ENCODE measurements around the gene TMEM120B. TPM values are rescaled to one million over a fixed set of nuclear protein-coding genes. Genes with fewer than 3 reads are reported as not detected.

The TMEM120B gene
- total RNA-seq, 1 donor from 2014 or later, result 3.9 TPM

DNA sequence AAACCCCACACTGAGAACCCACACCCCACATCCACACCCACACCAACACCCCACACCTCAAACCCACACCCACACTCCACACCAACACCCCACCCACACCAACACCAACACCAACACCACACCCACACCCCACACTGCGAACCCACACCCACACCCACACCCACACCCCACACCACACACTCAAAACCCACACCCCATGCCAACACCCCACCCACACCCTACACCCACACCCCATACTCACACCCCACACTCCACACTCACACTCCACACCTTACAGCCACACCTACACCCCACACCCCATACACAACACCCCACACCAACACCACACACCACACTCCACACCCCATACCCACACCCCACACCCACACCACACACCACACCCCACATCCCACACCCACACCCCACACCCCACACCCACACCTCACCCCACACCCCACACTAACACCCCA, 38.0 kb downstream of the TMEM120B start:
- no peak for TF ChIP-seq POLR2AphosphoS5 (IDR thresholded peaks at IDR 0.05; ENCODE audit: insufficient read depth in 1 of 2, low read depth in 1 of 2)
- TF ChIP-seq, protein P1, sequence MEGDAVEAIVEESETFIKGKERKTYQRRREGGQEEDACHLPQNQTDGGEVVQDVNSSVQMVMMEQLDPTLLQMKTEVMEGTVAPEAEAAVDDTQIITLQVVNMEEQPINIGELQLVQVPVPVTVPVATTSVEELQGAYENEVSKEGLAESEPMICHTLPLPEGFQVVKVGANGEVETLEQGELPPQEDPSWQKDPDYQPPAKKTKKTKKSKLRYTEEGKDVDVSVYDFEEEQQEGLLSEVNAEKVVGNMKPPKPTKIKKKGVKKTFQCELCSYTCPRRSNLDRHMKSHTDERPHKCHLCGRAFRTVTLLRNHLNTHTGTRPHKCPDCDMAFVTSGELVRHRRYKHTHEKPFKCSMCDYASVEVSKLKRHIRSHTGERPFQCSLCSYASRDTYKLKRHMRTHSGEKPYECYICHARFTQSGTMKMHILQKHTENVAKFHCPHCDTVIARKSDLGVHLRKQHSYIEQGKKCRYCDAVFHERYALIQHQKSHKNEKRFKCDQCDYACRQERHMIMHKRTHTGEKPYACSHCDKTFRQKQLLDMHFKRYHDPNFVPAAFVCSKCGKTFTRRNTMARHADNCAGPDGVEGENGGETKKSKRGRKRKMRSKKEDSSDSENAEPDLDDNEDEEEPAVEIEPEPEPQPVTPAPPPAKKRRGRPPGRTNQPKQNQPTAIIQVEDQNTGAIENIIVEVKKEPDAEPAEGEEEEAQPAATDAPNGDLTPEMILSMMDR (IDR thresholded peaks at IDR 0.05), result no peak
- no peak for TF ChIP-seq POLR2A (IDR thresholded peaks at IDR 0.05)
- peak overlapping the region; percentile 76 for H3K27ac ChIP-seq

DNA sequence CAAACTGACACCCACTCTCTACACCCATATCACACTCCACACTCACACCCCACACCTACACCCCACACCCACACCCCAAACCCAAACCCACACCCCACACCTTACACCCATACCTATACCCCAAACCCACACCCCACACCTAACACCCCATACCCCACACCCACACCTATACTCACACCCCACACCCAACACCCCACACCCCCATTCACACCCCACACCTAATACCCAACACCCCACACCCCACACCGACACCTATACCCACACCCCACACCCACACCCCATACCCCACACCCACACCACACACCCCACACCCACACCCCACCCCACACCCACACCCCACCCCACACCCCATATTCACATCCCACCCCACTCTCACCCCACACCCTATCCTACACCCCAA, 38.5 kb downstream of the TMEM120B start:
- TF ChIP-seq POLR2A (IDR thresholded peaks at IDR 0.05) (no peak), POLR2AphosphoS5 (IDR thresholded peaks at IDR 0.05; ENCODE audit: insufficient read depth in 1 of 2, low read depth in 1 of 2) (no peak)
- TF ChIP-seq, protein P1 (IDR thresholded peaks at IDR 0.05), result no peak
- peaks cover 0 to 7% of the 10 kb centered on the region in 2 donors for H3K36me3 ChIP-seq
- intact Hi-C loops (cut with DNase I), result no loop called here

More for the DNA sequence above, 38.0 kb downstream of the TMEM120B start:
- peaks cover 0 to 7% of the 10 kb centered on the region in 2 donors for H3K36me3 ChIP-seq
- no peak overlapping the region for H3K4me3 ChIP-seq
- peaks cover 18% of the 10 kb centered on the region for H3K4me1 ChIP-seq
- DNase-seq (ENCODE audit: extremely low spot score in 2 of 2), result no peak
- no peaks in the 10 kb centered on the region for H3K27me3 ChIP-seq
- intact Hi-C loops (cut with DNase I), result no loop called here
- H3K9me3 ChIP-seq, result no peaks in the 10 kb centered on the region

DNA sequence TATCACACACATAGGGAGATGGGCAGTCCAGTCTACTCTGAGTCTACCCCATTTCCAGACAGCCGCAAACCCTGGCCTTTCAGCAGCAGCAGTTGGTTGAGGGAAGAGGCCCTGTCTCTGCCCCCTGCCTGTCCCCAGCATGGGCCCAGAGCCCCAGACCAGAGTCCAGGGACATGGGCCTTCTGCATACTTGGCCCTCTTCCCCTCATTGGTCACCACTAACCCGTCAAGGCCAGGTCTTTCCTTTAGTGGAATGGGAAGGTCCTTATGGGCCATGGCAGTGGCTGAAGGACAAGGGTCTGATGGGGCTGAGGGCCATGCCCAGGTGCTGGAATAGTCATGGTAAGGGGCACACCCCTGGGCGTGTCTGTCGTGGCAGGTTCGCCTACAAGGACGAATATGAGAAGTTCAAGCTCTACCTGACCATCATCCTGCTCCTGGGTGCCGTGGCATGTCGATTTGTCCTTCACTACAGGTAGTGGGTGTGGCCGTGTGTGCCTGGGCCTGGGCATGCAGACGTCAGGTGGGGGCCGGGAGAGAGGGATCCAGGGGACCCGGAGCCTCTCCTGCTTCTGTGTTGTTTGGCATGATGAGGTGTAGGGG, 39.3 kb downstream of the TMEM120B start:
- no peak for DNase-seq (ENCODE audit: extremely low spot score in 2 of 2)
- H3K36me3 ChIP-seq, result peaks cover 0 to 7% of the 10 kb centered on the region in 2 donors
- peaks cover 20% of the 10 kb centered on the region for H3K4me1 ChIP-seq
- no peak overlapping the region for H3K4me3 ChIP-seq
- no peaks in the 10 kb centered on the region for H3K27me3 ChIP-seq
- intact Hi-C loops (cut with DNase I), result no loop called here
- TF ChIP-seq, protein P1 (IDR thresholded peaks at IDR 0.05), result no peak
- TF ChIP-seq POLR2A (IDR thresholded peaks at IDR 0.05) (no peak), POLR2AphosphoS5 (IDR thresholded peaks at IDR 0.05; ENCODE audit: insufficient read depth in 1 of 2, low read depth in 1 of 2) (no peak)
- no peaks in the 10 kb centered on the region for H3K9me3 ChIP-seq
- H3K27ac ChIP-seq, result peak overlapping the region; percentile 27

More for the DNA sequence above, 38.5 kb downstream of the TMEM120B start:
- Histone ChIP-seq H3K4me1 (peaks cover 18% of the 10 kb centered on the region), H3K9me3 (no peaks in the 10 kb centered on the region), H3K4me3 (no peak overlapping the region), H3K27ac (peak overlapping the region; percentile 76), H3K27me3 (no peaks in the 10 kb centered on the region)
- DNase-seq (ENCODE audit: extremely low spot score in 2 of 2), result no peak

DNA sequence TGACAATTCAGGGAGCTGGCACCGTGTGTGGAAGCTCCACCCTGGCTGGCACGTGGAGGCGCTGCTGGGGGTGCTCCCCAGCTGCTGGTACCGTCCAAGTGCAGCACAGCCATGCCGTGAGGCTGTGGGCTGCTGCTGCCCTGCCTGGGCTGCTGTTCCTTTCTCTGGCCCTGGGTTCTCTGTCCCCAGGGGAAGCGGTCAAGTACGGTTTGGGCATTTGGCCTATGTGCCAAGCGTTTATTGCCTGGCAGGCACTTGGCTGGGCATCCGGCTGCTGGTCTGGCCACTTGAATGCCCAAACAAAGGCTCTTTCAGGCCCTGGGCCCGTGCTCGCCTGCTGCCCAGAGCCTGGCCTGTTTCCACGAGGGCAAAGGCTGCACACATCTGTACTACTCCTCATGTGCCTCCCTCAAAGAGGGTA, 41.3 kb downstream of the TMEM120B start:
- TF ChIP-seq, protein P1 (IDR thresholded peaks at IDR 0.05), result no peak
- TF ChIP-seq POLR2A (IDR thresholded peaks at IDR 0.05) (no peak), POLR2AphosphoS5 (IDR thresholded peaks at IDR 0.05; ENCODE audit: insufficient read depth in 1 of 2, low read depth in 1 of 2) (no peak)
- no peaks in the 10 kb centered on the region for H3K9me3 ChIP-seq
- intact Hi-C loops (cut with DNase I), result no loop called here
- H3K27ac ChIP-seq, result peak overlapping the region; percentile 31
- no peak for DNase-seq (ENCODE audit: extremely low spot score in 2 of 2)
- H3K36me3 ChIP-seq, result peaks cover 0 to 7% of the 10 kb centered on the region in 2 donors
- H3K4me1 ChIP-seq, result peaks cover 13% of the 10 kb centered on the region
- H3K4me3 ChIP-seq, result no peak overlapping the region
- H3K27me3 ChIP-seq, result no peaks in the 10 kb centered on the region

DNA sequence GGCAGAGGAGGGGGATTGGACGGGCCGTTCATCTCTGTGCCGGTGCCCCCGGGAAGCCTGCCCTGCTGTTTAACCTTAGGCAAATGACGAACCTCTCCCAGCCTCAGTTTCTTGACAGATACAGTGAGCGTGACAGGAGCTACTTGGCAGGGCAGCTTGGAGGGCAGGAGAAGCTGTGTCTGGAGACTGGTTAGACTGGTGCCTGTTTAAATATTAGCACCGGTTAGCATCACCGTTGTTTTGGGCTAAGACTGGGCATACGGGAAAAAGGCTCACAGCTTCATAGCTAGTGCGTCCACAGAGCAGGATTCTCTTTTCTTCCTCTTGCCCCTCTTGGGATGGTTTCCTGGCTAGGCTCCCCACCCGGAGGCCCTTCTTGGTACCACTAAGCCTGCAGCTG, 42.3 kb downstream of the TMEM120B start:
- Histone ChIP-seq H3K27ac (peak overlapping the region; percentile 1), H3K9me3 (no peaks in the 10 kb centered on the region), H3K27me3 (no peaks in the 10 kb centered on the region), H3K4me3 (no peak overlapping the region), H3K36me3 (peaks cover 0 to 7% of the 10 kb centered on the region in 2 donors), H3K4me1 (peaks cover 13% of the 10 kb centered on the region)
- TF ChIP-seq, protein P1 (IDR thresholded peaks at IDR 0.05), result no peak
- TF ChIP-seq POLR2A (IDR thresholded peaks at IDR 0.05) (no peak), POLR2AphosphoS5 (IDR thresholded peaks at IDR 0.05; ENCODE audit: insufficient read depth in 1 of 2, low read depth in 1 of 2) (no peak)
- DNase-seq (ENCODE audit: extremely low spot score in 2 of 2), result no peak
- intact Hi-C loops (cut with DNase I), result no loop called here
